CD8-positive, alpha-beta memory T cell (primary cell): Measurements from ENCODE around the gene BATF3. TPM values are rescaled to one million over a fixed set of nuclear protein-coding genes. Genes with fewer than 3 reads are reported as not detected.
A peak's percentile ranks its signal among the peaks of the same experiment; 100 is the strongest.

Experiments
- CTCF ChIA-PET: fragments of 350-600 bp; sonication (Branson Sonifier 250); formaldehyde crosslinking; loops from one replicate; lab custom pipeline; 2021; ENCODE audit warnings: antibody characterized with exemption; lab: Charles Lee
- POLR2A ChIA-PET: fragments of 350-600 bp; sonication (Branson Sonifier 250); formaldehyde crosslinking; loops from one replicate; lab custom pipeline; 2021; ENCODE audit warnings: antibody characterized with exemption; lab: Charles Lee
- DNase-seq, 5 donors: peaks; one replicate each; pipeline versions ENCODE4 v3.0.0 to v3.0.0-alpha.2; 2020 to 2022; ENCODE audit warnings: mixed read lengths in 1 of 5
- H3K27ac ChIP-seq: one replicate; pipeline ENCODE4 v1.7.0; 2013; ENCODE audit warnings: low read depth, mild to moderate bottlenecking, low read length, moderate library complexity
- H3K27me3 ChIP-seq: 2 replicates; pipeline ENCODE4 v1.7.0; 2013; ENCODE audit warnings: low read length, mild to moderate bottlenecking; ENCODE audit not compliant: insufficient read depth, poor library complexity, severe bottlenecking
- H3K36me3 ChIP-seq: 2 replicates; pipeline ENCODE4 v1.7.0; 2013; ENCODE audit warnings: mild to moderate bottlenecking, low read length, moderate library complexity; ENCODE audit not compliant: insufficient read depth
- H3K4me1 ChIP-seq: 2 replicates; pipeline ENCODE4 v1.7.0; 2013; ENCODE audit warnings: mild to moderate bottlenecking, low read length, moderate library complexity; ENCODE audit not compliant: insufficient read depth
- H3K4me3 ChIP-seq: 2 replicates; pipeline ENCODE4 v1.7.0; 2013; ENCODE audit warnings: mild to moderate bottlenecking, low read length
- H3K9me3 ChIP-seq: 2 replicates; pipeline ENCODE4 v1.7.0; 2013; ENCODE audit warnings: mild to moderate bottlenecking, low read length
- H3K27ac Mint-ChIP-seq, 8 donors: one replicate each; pipeline ENCODE4 v1.8.0; 2020 to 2021; ENCODE audit warnings: mixed read lengths in 8 of 8, mild to moderate bottlenecking in 6 of 8, inconsistent platforms in 3 of 8, moderate library complexity in 3 of 8
- H3K27me3 Mint-ChIP-seq, 2 donors: one replicate each; pipeline ENCODE4 v1.8.0; 2020 to 2021; ENCODE audit warnings: mixed read lengths in 2 of 2, mild to moderate bottlenecking in 1 of 2, moderate library complexity in 1 of 2
- H3K36me3 Mint-ChIP-seq, 3 donors: one replicate each; pipeline ENCODE4 v1.8.0; 2020 to 2021; ENCODE audit warnings: mixed read lengths in 3 of 3, inconsistent platforms in 1 of 3, mild to moderate bottlenecking in 1 of 3
- H3K4me1 Mint-ChIP-seq, 3 donors: one replicate each; pipeline ENCODE4 v1.8.0; 2020 to 2021; ENCODE audit warnings: mixed read lengths in 3 of 3, inconsistent platforms in 1 of 3, mild to moderate bottlenecking in 1 of 3
- H3K4me3 Mint-ChIP-seq, 7 donors: one replicate each; pipeline ENCODE4 v1.8.0; 2020 to 2021; ENCODE audit warnings: mixed read lengths in 7 of 7, mild to moderate bottlenecking in 6 of 7, moderate library complexity in 4 of 7, inconsistent platforms in 2 of 7
- H3K9me3 Mint-ChIP-seq, 5 donors: one replicate each; pipeline ENCODE4 v1.8.0; 2020 to 2022; ENCODE audit warnings: mixed read lengths in 5 of 5, mild to moderate bottlenecking in 3 of 5, moderate library complexity in 2 of 5, inconsistent platforms in 1 of 5
- polyA plus RNA-seq: library from polyadenylated mRNA; unstranded; fragments of 300-500 nt; fragmentation: Illumina TruSeq; gene quantifications from one replicate; pipeline ENCODE4 v1.2.3, GENCODE V29; 2021
- total RNA-seq, 2 experiments: library from RNA; stranded (reverse); gene quantifications; one replicate each; pipeline ENCODE4 v1.2.3, GENCODE V29; 2021

Gene BATF3
- total and polyA plus RNA-seq, 3 experiments from 2014 or later: 0.84 to 159 (median 147) TPM

DNA sequence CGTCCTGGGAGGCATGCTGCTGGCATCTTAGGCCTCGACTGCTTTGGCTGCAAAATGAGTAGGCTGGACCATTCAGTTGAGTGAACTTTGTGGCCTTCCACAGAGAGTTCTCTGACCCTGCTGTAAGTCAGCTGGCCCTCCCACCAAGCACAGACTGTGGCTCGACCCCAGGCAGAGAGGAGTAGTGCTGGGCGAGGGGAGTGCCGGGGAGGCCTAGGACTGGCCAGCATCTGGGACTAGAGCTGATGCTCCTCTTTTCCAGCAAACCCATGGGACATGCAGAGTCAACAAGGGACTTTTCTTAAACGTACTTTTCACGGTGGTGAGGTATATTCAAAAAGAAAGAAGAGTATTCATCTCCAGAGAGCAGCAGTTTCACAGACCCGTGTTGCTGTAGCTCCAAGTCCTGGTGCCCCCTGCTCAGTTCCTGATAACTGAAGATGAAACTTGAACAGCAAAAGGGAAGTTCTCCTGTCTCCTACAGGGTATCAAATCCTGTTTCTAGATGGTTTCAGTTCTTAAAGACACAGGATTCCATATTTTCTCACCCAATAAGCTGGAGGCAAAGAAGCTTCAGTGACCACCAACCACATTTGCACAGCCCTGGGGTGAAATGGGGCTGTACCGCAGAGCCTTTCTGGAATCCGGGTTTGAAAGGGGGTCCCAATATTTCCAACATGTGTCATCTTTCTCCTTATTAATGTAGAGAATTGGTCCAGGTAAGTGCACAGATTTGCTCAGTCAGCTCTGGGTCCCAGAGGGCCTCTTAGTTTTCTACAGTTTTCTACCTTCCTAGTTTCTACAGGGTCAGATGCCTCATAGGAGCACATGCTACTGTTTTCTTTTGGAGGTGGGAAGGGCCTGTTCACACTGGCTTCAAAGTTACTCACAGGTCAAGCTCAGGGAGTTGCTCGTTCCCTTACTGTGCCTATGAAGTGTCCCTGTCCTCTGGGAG is 20.9 kb downstream of the BATF3 start:
- no peak for DNase-seq
- peak overlapping the region in 1 of 8 donors; percentile 9 for H3K27ac Mint-ChIP-seq
- Histone ChIP-seq H3K36me3 (no peaks in the 10 kb centered on the region), H3K27me3 (no peaks in the 10 kb centered on the region), H3K4me3 (no peak overlapping the region), H3K4me1 (peaks cover 9% of the 10 kb centered on the region), H3K27ac (no peak overlapping the region), H3K9me3 (no peaks in the 10 kb centered on the region)
- H3K27me3 Mint-ChIP-seq: peaks cover 0 to 1% of the 10 kb centered on the region in 2 donors
- ChIA-PET CTCF (interaction anchor here (3.1 kb wide), 1 partner anchor 13 kb away, joined by 16 read pairs; no protein-coding TSS in a partner anchor), POLR2A (no interaction called here)
- H3K4me3 Mint-ChIP-seq: no peak overlapping the region
- no peaks in the 10 kb centered on the region for H3K9me3 Mint-ChIP-seq
- no peaks in the 10 kb centered on the region for H3K36me3 Mint-ChIP-seq
- peaks cover 15 to 48% (median 29%) of the 10 kb centered on the region in 3 donors for H3K4me1 Mint-ChIP-seq

DNA sequence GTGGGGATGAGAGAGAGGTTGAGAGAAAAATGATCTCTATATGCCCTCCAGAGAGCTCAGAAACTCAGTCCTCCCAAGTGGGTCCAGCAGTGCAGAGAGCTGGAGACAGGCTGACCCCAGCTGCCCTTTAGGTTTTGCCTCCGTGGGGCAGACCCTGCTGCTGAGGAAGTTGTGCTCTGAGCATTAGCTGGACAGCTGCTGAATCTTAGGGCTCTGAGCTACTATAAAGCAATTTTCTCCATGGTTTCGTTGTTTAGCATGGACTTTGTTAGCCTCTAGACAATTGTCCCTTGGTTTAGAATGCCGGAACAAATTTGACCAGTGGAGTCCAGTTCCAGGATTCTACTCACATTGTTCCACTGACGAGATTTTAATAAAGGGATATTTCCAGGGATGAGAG is 22.1 kb downstream of the BATF3 start:
- ChIA-PET POLR2A (no interaction called here), CTCF (interaction anchor here (3.1 kb wide), 1 partner anchor 12 kb away, joined by 16 read pairs; no protein-coding TSS in a partner anchor)
- DNase-seq: no peak
- Mint-ChIP-seq H3K36me3 (no peaks in the 10 kb centered on the region), H3K9me3 (no peaks in the 10 kb centered on the region), H3K4me1 (peaks cover 3 to 36% (median 17%) of the 10 kb centered on the region in 3 donors), H3K4me3 (peak overlapping the region in 1 of 7 donors; percentile 20), H3K27ac (no peak overlapping the region), H3K27me3 (no peaks in the 10 kb centered on the region)
- Histone ChIP-seq H3K4me3 (no peak overlapping the region), H3K36me3 (no peaks in the 10 kb centered on the region), H3K4me1 (no peaks in the 10 kb centered on the region), H3K27me3 (no peaks in the 10 kb centered on the region), H3K27ac (no peak overlapping the region), H3K9me3 (no peaks in the 10 kb centered on the region)

DNA sequence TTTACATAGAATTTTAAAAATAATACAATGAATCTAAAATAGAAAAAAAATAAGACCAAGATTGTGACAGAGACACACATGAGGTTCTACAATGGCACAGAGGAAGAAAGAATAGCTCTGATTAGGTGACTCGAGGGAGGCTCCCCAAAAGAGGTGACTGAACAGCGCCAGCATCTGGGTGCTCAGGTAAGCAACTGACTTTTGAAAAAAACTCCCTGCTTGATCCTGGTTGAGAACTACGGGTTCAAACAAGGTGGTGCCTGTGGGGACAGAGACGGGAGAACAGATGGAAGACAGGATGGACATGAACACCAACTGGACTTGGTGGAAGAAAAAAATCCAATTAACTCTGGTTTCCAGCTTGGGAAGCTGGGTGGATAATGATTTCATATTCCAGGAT is 22.5 kb downstream of the BATF3 start:
- H3K9me3 ChIP-seq: no peaks in the 10 kb centered on the region
- no peak for DNase-seq
- CTCF ChIA-PET: interaction anchor here (3.1 kb wide), 1 partner anchor 12 kb away, joined by 16 read pairs; no protein-coding TSS in a partner anchor
- POLR2A ChIA-PET: no interaction called here
- H3K27ac ChIP-seq: no peak overlapping the region
- Mint-ChIP-seq H3K36me3 (no peaks in the 10 kb centered on the region), H3K27ac (peak overlapping the region in 2 of 8 donors; percentile 10 to 41), H3K4me3 (no peak overlapping the region), H3K4me1 (peaks cover 3 to 32% (median 14%) of the 10 kb centered on the region in 3 donors), H3K9me3 (no peaks in the 10 kb centered on the region), H3K27me3 (no peaks in the 10 kb centered on the region)
- no peaks in the 10 kb centered on the region for H3K4me1 ChIP-seq
- H3K36me3 ChIP-seq: no peaks in the 10 kb centered on the region
- no peaks in the 10 kb centered on the region for H3K27me3 ChIP-seq
- H3K4me3 ChIP-seq: no peak overlapping the region

DNA sequence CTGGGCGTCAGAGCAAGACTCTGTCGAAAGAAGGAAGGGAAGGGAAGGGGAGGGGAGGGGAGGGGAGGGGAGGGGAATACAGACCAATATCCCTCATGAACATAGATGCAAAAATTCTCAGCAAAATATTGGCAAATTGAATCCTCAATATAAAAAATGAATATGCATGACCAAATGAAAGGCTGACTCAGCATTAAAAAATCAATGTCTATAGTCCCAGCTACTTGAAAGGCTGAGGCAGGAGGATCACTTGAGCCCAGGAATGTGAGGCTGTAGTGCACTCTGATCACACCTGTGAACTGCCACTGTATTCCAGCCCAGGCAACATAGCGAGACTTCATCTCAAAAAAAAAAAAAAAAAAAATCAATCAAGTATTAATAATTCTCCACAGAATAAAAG is 24.0 kb downstream of the BATF3 start:
- no peaks in the 10 kb centered on the region for H3K9me3 ChIP-seq
- H3K36me3 ChIP-seq: no peaks in the 10 kb centered on the region
- H3K4me1 ChIP-seq: no peaks in the 10 kb centered on the region
- Mint-ChIP-seq H3K36me3 (no peaks in the 10 kb centered on the region), H3K27ac (no peak overlapping the region), H3K4me1 (peaks cover 0 to 19% (median 5%) of the 10 kb centered on the region in 3 donors), H3K9me3 (no peaks in the 10 kb centered on the region), H3K27me3 (peaks cover 1 to 5% of the 10 kb centered on the region in 2 donors), H3K4me3 (no peak overlapping the region)
- CTCF ChIA-PET: no interaction called here
- POLR2A ChIA-PET: no interaction called here
- no peak for DNase-seq
- no peaks in the 10 kb centered on the region for H3K27me3 ChIP-seq
- H3K27ac ChIP-seq: no peak overlapping the region
- H3K4me3 ChIP-seq: no peak overlapping the region

- H3K27ac Mint-ChIP-seq: no peak overlapping the region
- peaks cover 5 to 7% of the 10 kb centered on the region in 2 donors for H3K27me3 Mint-ChIP-seq
- no peak overlapping the region for H3K4me3 Mint-ChIP-seq
- DNase-seq: no peak
- no peaks in the 10 kb centered on the region for H3K36me3 ChIP-seq
- H3K4me1 Mint-ChIP-seq: peaks cover 0 to 13% (median 0%) of the 10 kb centered on the region in 3 donors
- H3K4me1 ChIP-seq: no peaks in the 10 kb centered on the region
- H3K27me3 ChIP-seq: no peaks in the 10 kb centered on the region
- no peak overlapping the region for H3K4me3 ChIP-seq
- H3K36me3 Mint-ChIP-seq: no peaks in the 10 kb centered on the region
- CTCF ChIA-PET: no interaction called here
- H3K27ac ChIP-seq: no peak overlapping the region
- H3K9me3 Mint-ChIP-seq: no peaks in the 10 kb centered on the region
- POLR2A ChIA-PET: no interaction called here
- H3K9me3 ChIP-seq: no peaks in the 10 kb centered on the region
Observed at GRCh38 chr1:212674872-212675271, 24.8 kb downstream of the BATF3 start.

- DNase-seq: no peak
- Histone ChIP-seq H3K9me3 (no peaks in the 10 kb centered on the region), H3K4me3 (no peak overlapping the region), H3K36me3 (no peaks in the 10 kb centered on the region), H3K4me1 (no peaks in the 10 kb centered on the region), H3K27me3 (no peaks in the 10 kb centered on the region), H3K27ac (no peak overlapping the region)
- ChIA-PET CTCF (no interaction called here), POLR2A (no interaction called here)
- Mint-ChIP-seq H3K27ac (no peak overlapping the region), H3K4me3 (no peak overlapping the region), H3K9me3 (no peaks in the 10 kb centered on the region), H3K27me3 (peaks cover 5 to 7% of the 10 kb centered on the region in 2 donors), H3K4me1 (peaks cover 6 to 12% (median 9%) of the 10 kb centered on the region in 3 donors), H3K36me3 (no peaks in the 10 kb centered on the region)
Observed at GRCh38 chr1:212671342-212672031, 28.2 kb downstream of the BATF3 start.

DNA sequence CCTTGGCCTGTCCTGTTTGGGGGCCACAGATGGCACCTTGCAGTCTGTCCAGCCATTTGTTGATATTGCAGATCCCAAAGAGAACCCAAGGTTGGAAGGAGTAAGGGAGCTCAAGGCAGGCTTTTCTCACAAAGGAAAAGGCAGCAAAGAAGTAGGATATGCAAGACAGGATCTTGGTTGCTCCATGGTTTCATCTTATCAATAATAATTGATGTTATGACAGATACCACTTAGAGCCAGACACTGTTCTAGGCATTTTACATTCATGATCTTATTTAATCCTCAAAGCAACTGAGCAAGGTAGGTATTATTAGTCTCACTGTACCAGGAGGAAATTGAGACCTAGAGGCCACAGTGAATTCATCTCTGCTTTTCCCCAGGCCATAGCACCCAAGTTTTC is 28.8 kb downstream of the BATF3 start:
- no peaks in the 10 kb centered on the region for H3K9me3 ChIP-seq
- ChIA-PET POLR2A (no interaction called here), CTCF (no interaction called here)
- DNase-seq: no peak
- no peak overlapping the region for H3K27ac ChIP-seq
- H3K9me3 Mint-ChIP-seq: no peaks in the 10 kb centered on the region
- H3K4me3 Mint-ChIP-seq: no peak overlapping the region
- no peaks in the 10 kb centered on the region for H3K27me3 ChIP-seq
- no peaks in the 10 kb centered on the region for H3K36me3 ChIP-seq
- H3K4me1 ChIP-seq: no peaks in the 10 kb centered on the region
- H3K27me3 Mint-ChIP-seq: peaks cover 5 to 7% of the 10 kb centered on the region in 2 donors
- H3K4me1 Mint-ChIP-seq: peaks cover 6 to 13% (median 9%) of the 10 kb centered on the region in 3 donors
- H3K27ac Mint-ChIP-seq: no peak overlapping the region
- H3K4me3 ChIP-seq: no peak overlapping the region
- H3K36me3 Mint-ChIP-seq: no peaks in the 10 kb centered on the region

- no peak overlapping the region for H3K27ac Mint-ChIP-seq
- H3K4me1 Mint-ChIP-seq: peaks cover 9 to 19% (median 14%) of the 10 kb centered on the region in 3 donors
- no peak for DNase-seq
- H3K9me3 Mint-ChIP-seq: no peaks in the 10 kb centered on the region
- Histone ChIP-seq H3K4me1 (peaks cover 4% of the 10 kb centered on the region), H3K4me3 (no peak overlapping the region), H3K9me3 (no peaks in the 10 kb centered on the region), H3K36me3 (no peaks in the 10 kb centered on the region), H3K27me3 (no peaks in the 10 kb centered on the region), H3K27ac (no peak overlapping the region)
- peaks cover 5 to 7% of the 10 kb centered on the region in 2 donors for H3K27me3 Mint-ChIP-seq
- ChIA-PET POLR2A (no interaction called here), CTCF (no interaction called here)
- H3K4me3 Mint-ChIP-seq: no peak overlapping the region
- H3K36me3 Mint-ChIP-seq: no peaks in the 10 kb centered on the region
Observed at GRCh38 chr1:212670301-212670700, 29.3 kb downstream of the BATF3 start.
